Measurements from ENCODE around the gene ANKRD6.

The ANKRD6 gene

DNA sequence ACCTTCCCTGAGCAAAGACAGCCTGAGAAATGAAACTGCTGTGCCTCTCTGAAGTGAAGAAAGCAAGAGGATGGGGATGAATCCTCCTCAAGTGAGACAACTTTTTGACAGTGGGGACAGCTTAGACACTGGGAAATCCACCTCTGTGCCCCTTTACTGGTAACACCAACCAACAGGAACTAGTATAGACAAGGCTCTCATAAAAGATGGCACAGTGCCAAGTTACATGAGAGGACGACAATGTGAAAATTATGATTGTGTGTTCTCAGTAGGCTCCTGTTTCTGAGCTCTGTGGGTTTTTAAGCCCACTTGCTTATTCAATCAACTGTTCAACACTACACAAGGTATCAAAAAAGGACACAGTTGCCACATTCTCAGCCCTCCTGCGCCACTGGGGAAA lies 247.2 kb downstream of the ANKRD6 start:
- H3K4me3 ChIP-seq (ENCODE audit: low read length): no peak overlapping the region
- TF ChIP-seq, protein P1, sequence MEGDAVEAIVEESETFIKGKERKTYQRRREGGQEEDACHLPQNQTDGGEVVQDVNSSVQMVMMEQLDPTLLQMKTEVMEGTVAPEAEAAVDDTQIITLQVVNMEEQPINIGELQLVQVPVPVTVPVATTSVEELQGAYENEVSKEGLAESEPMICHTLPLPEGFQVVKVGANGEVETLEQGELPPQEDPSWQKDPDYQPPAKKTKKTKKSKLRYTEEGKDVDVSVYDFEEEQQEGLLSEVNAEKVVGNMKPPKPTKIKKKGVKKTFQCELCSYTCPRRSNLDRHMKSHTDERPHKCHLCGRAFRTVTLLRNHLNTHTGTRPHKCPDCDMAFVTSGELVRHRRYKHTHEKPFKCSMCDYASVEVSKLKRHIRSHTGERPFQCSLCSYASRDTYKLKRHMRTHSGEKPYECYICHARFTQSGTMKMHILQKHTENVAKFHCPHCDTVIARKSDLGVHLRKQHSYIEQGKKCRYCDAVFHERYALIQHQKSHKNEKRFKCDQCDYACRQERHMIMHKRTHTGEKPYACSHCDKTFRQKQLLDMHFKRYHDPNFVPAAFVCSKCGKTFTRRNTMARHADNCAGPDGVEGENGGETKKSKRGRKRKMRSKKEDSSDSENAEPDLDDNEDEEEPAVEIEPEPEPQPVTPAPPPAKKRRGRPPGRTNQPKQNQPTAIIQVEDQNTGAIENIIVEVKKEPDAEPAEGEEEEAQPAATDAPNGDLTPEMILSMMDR (conservative IDR thresholded peaks at IDR 0.05; ENCODE audit: low read length): no peak
- no peak for DNase-seq (ENCODE audit: low read depth)

DNA sequence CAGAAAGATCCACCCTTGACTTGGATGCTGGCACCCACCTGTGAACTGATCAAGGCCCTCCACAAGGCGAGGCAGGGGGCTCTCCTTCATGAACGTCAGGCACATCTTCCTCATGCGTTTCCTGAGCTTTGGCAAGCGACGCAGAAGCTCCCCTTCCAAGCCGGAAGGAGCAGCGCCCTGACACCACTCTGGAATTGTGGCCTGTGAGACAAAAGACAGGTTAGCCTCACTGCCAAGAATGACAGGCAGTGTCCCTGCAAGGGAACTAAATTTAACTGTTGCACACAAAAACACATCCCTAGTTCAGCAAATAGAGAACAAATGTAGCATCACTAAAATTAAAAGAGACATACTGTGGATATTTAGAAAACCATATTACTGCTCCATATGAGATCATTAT lies 247.6 kb downstream of the ANKRD6 start:
- DNase-seq (ENCODE audit: low read depth): no peak
- TF ChIP-seq, protein P1 (conservative IDR thresholded peaks at IDR 0.05; ENCODE audit: low read length): no peak
- H3K4me3 ChIP-seq (ENCODE audit: low read length): no peak overlapping the region

DNA sequence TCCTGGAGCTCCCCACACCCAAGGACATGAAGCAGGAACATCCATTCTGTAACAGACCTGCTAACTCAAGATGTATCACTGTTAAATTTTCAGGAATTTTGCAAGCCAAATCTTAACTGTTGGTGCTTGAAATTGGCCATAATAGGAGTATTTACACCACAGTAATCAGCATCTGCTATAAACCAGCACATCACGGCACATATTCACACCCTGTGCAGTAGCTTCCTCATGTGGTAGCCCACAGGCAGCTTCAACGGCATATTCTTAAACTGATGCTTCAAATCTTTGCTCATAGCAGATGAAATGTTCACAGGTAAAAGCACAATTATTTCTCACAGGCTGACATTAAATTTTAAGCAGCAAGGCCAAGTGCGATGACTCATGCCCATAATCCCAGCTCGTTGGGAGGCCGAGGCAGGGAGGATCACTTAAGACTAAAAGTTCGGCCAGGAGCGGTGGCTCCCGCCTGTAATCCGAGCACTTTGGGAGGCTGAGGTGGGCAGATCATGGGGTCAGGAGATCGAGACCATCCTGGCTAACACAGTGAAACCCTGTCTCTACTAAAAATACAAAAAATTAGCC lies 249.1 kb downstream of the ANKRD6 start:
- no peak overlapping the region for H3K4me3 ChIP-seq (ENCODE audit: low read length)
- no peak for DNase-seq (ENCODE audit: low read depth)
- TF ChIP-seq, protein P1 (conservative IDR thresholded peaks at IDR 0.05; ENCODE audit: low read length): no peak

DNA sequence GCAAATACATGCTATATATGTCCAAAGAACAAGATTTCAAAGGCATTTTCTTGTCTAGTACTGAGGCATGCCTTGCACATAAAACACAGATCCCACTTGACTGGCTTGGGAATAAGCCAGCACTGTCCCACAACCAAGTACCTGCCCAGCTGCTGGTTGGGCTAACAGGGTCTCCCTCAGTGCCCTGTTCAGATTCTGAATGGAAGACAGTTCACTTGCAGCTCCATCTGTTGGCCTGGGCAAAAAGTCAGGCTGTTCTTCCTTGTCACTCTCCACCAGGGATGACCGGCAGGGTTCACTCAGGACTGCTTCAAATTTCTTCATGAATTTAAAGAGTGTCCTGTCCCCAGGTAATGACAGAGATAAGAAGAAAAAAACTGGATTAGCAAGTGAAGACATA lies 250.0 kb downstream of the ANKRD6 start:
- no peak overlapping the region for H3K4me3 ChIP-seq (ENCODE audit: low read length)
- TF ChIP-seq, protein P1 (conservative IDR thresholded peaks at IDR 0.05; ENCODE audit: low read length): no peak
- no peak for DNase-seq (ENCODE audit: low read depth)
